GM12891 (cell line): ENCODE data around the gene N4BP2L1.

Experiments used
- POLR2A ChIP-seq: IDR thresholded peaks from 2 replicates; pipeline ENCODE4 v1.6.1; 2011; ENCODE audit warnings: low read depth, low read length, control low read depth
- POLR2AphosphoS5 ChIP-seq: IDR thresholded peaks from 2 replicates; pipeline ENCODE4 v1.6.1; 2011; ENCODE audit warnings: low read depth, low read length, control low read depth
- TAF1 ChIP-seq: IDR thresholded peaks from 2 replicates; pipeline ENCODE4 v1.6.1; 2011; ENCODE audit warnings: low read depth, low read length, control low read depth

- no peak for TF ChIP-seq POLR2A
- TF ChIP-seq TAF1, result no peak
- no peak for TF ChIP-seq POLR2AphosphoS5
Observed at GRCh38 chr13:32376642-32377415, 51.1 kb downstream of the N4BP2L1 start.
